CD14-positive monocyte (primary cell): Measurements from ENCODE around the gene GRM4. TPM values are rescaled to one million over a fixed set of nuclear protein-coding genes. Genes with fewer than 3 reads are reported as not detected.

Experiments
- DNase-seq, 3 donors: peaks; one replicate each; pipeline ENCODE4 v3.0.0-alpha.2; 2011 to 2022
- H2AFZ ChIP-seq: 2 replicates; pipeline ENCODE4 v1.6.0; 2012; ENCODE audit warnings: mild to moderate bottlenecking, low read depth, low read length, inconsistent platforms; ENCODE audit not compliant: insufficient read depth, poor library complexity, severe bottlenecking
- H3K27ac ChIP-seq, 2 donors: 1 replicate in 1 of 2; 2 replicates in 1 of 2; pipeline ENCODE4 v1.5.1; 2012 to 2013; ENCODE audit warnings: low read length in 2 of 2, control low read depth in 1 of 2, inconsistent platforms in 1 of 2, low read depth in 1 of 2, mild to moderate bottlenecking in 1 of 2
- H3K27me3 ChIP-seq, 2 donors: one replicate each; pipeline versions ENCODE4 v1.6.0 to v1.6.1; 2011 to 2013; ENCODE audit warnings: low read length in 2 of 2; ENCODE audit not compliant: control insufficient read depth in 2 of 2, insufficient read depth in 2 of 2
- H3K36me3 ChIP-seq, 2 donors: replicated peaks in 1 of 2; 1 replicate in 1 of 2; 2 replicates in 1 of 2; pipeline versions ENCODE4 v1.5.1 to v1.6.1; 2012 to 2013; ENCODE audit warnings: low read length in 2 of 2, control low read depth in 1 of 2, inconsistent platforms in 1 of 2, mild to moderate bottlenecking in 1 of 2; ENCODE audit not compliant: insufficient read depth in 2 of 2, control insufficient read depth in 1 of 2
- H3K4me1 ChIP-seq, 2 donors: 1 replicate in 1 of 2; 2 replicates in 1 of 2; pipeline versions ENCODE4 v1.5.1 to v1.6.1; 2012 to 2013; ENCODE audit warnings: low read length in 2 of 2, control low read depth in 1 of 2, inconsistent platforms in 1 of 2, mild to moderate bottlenecking in 1 of 2, moderate library complexity in 1 of 2; ENCODE audit not compliant: insufficient read depth in 2 of 2, control insufficient read depth in 1 of 2
- H3K4me2 ChIP-seq: replicated peaks from 2 replicates; pipeline ENCODE3; 2012; ENCODE audit warnings: low read length, moderate library complexity, mild to moderate bottlenecking; ENCODE audit not compliant: poor library complexity, severe bottlenecking; ENCODE audit errors: extremely low read depth
- H3K4me3 ChIP-seq, 3 experiments: fragments of 200-600 bp in 1 of 3; sonication (generic) in 1 of 3; replicated peaks in 1 of 3; 1 replicate in 2 of 3; 2 replicates in 1 of 3; pipeline ENCODE4 v1.5.1; 2011 to 2013; ENCODE audit warnings: low read length in 3 of 3, mild to moderate bottlenecking in 3 of 3, control low read depth in 2 of 3, low read depth in 2 of 3, inconsistent platforms in 1 of 3, moderate library complexity in 1 of 3
- H3K79me2 ChIP-seq: 2 replicates; pipeline ENCODE4 v1.6.0; 2012; ENCODE audit warnings: mild to moderate bottlenecking, control low read depth, inconsistent platforms, low read length, moderate library complexity; ENCODE audit not compliant: insufficient read depth
- H3K9ac ChIP-seq: 2 replicates; pipeline ENCODE4 v1.6.0; 2017; ENCODE audit warnings: low read length, mild to moderate bottlenecking; ENCODE audit not compliant: insufficient read depth, poor library complexity, severe bottlenecking
- H3K9me3 ChIP-seq, 2 donors: replicated peaks in 1 of 2; 1 replicate in 1 of 2; 2 replicates in 1 of 2; pipeline versions ENCODE4 v1.5.1 to v1.6.1; 2012 to 2013; ENCODE audit warnings: low read length in 2 of 2, control low read depth in 1 of 2; ENCODE audit not compliant: control insufficient read depth in 1 of 2, insufficient read depth in 1 of 2
- H4K20me1 ChIP-seq: 2 replicates; pipeline ENCODE4 v1.6.0; 2012; ENCODE audit warnings: mild to moderate bottlenecking, low read length, control low read depth, moderate library complexity; ENCODE audit not compliant: insufficient read depth
- H3K27ac Mint-ChIP-seq, 7 donors: one replicate each; pipeline ENCODE4 v1.8.0; 2020; ENCODE audit warnings: mild to moderate bottlenecking in 7 of 7, mixed read lengths in 7 of 7, moderate library complexity in 6 of 7, inconsistent platforms in 2 of 7
- H3K27me3 Mint-ChIP-seq, 3 donors: one replicate each; pipeline ENCODE4 v1.8.0; 2021 to 2022; ENCODE audit warnings: low read depth in 3 of 3, mild to moderate bottlenecking in 3 of 3, mixed read lengths in 3 of 3, moderate library complexity in 3 of 3, inconsistent platforms in 1 of 3
- H3K36me3 Mint-ChIP-seq, 2 donors: one replicate each; pipeline ENCODE4 v1.8.0; 2020; ENCODE audit warnings: mixed read lengths in 2 of 2, inconsistent platforms in 1 of 2, mild to moderate bottlenecking in 1 of 2
- H3K4me1 Mint-ChIP-seq: one replicate; pipeline ENCODE4 v1.8.0; 2020; ENCODE audit warnings: mild to moderate bottlenecking, mixed read lengths
- H3K4me3 Mint-ChIP-seq, 2 donors: one replicate each; pipeline ENCODE4 v1.8.0; 2020; ENCODE audit warnings: mild to moderate bottlenecking in 2 of 2, mixed read lengths in 2 of 2, moderate library complexity in 1 of 2
- H3K9me3 Mint-ChIP-seq, 7 donors: one replicate each; pipeline ENCODE4 v1.8.0; 2020 to 2022; ENCODE audit warnings: mixed read lengths in 7 of 7, mild to moderate bottlenecking in 6 of 7, moderate library complexity in 6 of 7, inconsistent platforms in 2 of 7
- WGBS: methylation state at CpG from one replicate; pipeline ENCODE4 v1.1.5; 2013; ENCODE audit warnings: missing lambda C conversion rate; ENCODE audit not compliant: insufficient coverage; 5-methylcytosine and 5-hydroxymethylcytosine counted together
- intact Hi-C, 2 donors: fragments of 100-400 bp; cut with micrococcal nuclease; formaldehyde crosslinking; loops; one replicate each; pipeline versions ENCODE4 v1.15.0 to v1.15.1; 2023
- polyA plus RNA-seq, 3 donors: library from polyadenylated mRNA; depleted of rRNA in 1 of 3; unstranded in 2 of 3; stranded (reverse) in 1 of 3; fragments of 300-500 nt in 2 of 3; fragments of >200 nt in 1 of 3; fragmentation: Illumina TruSeq in 2 of 3; gene quantifications; 1 replicate in 2 of 3; 2 replicates in 1 of 3; pipeline ENCODE4 v1.2.3, GENCODE V29; 2012 to 2021
- TF ChIP-seq, protein P1 (sequence below): fragments of 200-600 bp; IDR thresholded peaks from one replicate; pipeline ENCODE4 v1.8.0; 2022; ENCODE audit warnings: antibody characterized with exemption, mild to moderate bottlenecking

Gene GRM4
- polyA plus RNA-seq, 3 donors, result not detected

DNA sequence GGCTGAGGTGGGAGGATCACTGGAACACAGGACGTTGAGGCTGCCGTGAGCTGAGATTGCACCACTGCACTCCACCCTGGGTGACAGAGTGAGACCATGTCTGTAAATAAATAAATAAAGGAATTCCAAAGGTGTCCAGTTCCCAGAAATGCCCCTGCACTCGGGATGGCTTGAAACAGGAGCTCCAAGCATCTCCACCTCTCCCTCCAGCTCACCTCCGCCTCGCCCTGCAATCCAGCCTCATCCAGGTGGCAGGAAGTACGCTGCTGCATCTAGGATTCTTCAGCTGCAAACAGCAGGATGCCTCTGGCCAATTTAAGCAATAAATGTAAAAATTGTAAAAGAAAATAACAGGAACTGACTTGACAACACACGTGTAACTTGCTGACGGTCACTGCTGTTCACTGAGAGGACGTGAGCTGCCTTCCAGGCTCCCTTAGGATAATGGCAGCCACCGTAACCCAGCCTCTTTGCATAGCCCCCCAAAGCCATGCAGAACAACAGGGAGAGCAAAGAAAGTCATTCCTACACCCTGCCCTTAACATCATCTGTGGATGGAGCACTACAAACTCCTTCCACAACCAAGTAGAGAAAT is 11.4 kb upstream of the GRM4 start:
- H3K27ac Mint-ChIP-seq, result no peak overlapping the region

DNA sequence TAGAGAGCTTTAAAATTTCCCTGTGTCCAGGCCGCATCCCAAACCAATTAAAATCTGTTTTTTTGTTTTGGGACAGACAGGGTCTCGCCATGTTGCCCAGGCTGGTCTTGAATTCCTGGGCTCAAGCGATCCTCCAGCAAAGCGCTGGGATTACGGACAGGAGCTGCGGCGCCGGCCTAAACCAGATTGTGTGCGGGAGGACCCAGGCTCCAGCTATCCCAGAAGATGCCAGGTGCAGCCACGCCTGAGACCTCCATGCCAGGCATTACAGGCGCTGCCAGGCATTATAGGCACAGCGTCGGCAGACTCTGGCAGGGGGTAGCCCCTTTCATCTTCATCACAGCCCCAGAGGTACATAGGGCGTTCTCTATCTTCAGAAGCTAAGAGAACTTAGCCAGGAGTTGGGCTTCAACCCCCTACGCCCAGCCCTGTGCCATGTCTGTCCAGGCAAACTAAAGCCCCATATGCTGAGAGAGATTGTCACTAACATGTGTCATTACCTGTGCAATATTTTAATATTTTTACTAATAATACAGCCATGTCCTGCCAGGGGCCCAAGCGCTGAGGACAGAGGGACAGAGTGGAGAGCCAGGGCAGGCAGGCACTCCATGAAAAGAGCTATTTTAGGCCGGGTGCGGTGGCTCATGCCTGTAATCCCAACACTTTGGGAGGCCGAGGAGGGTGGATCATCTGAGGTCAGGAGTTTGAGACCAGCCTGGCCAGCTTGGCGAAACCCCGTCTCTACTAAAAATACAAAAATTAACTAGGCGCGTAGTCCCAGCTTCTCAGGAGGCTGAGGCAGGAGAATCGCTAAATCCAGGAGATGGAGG is 9.8 kb upstream of the GRM4 start:
- peaks cover 10 to 18% of the 10 kb centered on the region in 2 donors for H3K9me3 ChIP-seq
- no peak overlapping the region for H3K4me3 ChIP-seq
- no peak overlapping the region for H3K4me2 ChIP-seq
- Mint-ChIP-seq H3K27me3 (peaks cover 37 to 75% (median 55%) of the 10 kb centered on the region in 3 donors), H3K4me3 (no peak overlapping the region), H3K27ac (no peak overlapping the region), H3K4me1 (peaks cover 4% of the 10 kb centered on the region), H3K9me3 (peaks cover 2 to 20% (median 17%) of the 10 kb centered on the region in 7 donors), H3K36me3 (peaks cover 0 to 3% of the 10 kb centered on the region in 2 donors)
- WGBS, result 86% methylated on average over 17 of the region's 24 CpGs
- no peaks in the 10 kb centered on the region for H3K79me2 ChIP-seq
- no peak for DNase-seq
- no peaks in the 10 kb centered on the region for H4K20me1 ChIP-seq
- H3K9ac ChIP-seq, result no peak overlapping the region
- peaks cover 0 to 9% of the 10 kb centered on the region in 2 donors for H3K4me1 ChIP-seq
- TF ChIP-seq, protein P1, sequence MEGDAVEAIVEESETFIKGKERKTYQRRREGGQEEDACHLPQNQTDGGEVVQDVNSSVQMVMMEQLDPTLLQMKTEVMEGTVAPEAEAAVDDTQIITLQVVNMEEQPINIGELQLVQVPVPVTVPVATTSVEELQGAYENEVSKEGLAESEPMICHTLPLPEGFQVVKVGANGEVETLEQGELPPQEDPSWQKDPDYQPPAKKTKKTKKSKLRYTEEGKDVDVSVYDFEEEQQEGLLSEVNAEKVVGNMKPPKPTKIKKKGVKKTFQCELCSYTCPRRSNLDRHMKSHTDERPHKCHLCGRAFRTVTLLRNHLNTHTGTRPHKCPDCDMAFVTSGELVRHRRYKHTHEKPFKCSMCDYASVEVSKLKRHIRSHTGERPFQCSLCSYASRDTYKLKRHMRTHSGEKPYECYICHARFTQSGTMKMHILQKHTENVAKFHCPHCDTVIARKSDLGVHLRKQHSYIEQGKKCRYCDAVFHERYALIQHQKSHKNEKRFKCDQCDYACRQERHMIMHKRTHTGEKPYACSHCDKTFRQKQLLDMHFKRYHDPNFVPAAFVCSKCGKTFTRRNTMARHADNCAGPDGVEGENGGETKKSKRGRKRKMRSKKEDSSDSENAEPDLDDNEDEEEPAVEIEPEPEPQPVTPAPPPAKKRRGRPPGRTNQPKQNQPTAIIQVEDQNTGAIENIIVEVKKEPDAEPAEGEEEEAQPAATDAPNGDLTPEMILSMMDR, result no peak
- peaks cover 4 to 57% of the 10 kb centered on the region in 2 donors for H3K27me3 ChIP-seq
- H3K36me3 ChIP-seq, result no peaks in the 10 kb centered on the region
- H3K27ac ChIP-seq, result no peak overlapping the region
- intact Hi-C loops, result loop anchor here in 1 of 2 donors (10.0 kb wide), 1 partner anchor 381 kb away; no protein-coding TSS in a partner anchor
- no peak overlapping the region for H2AFZ ChIP-seq

More for the DNA sequence above, 11.4 kb upstream of the GRM4 start:
- Histone ChIP-seq H3K9me3 (peaks cover 10 to 21% of the 10 kb centered on the region in 2 donors), H3K27ac (no peak overlapping the region), H3K4me3 (no peak overlapping the region), H3K4me1 (peaks cover 0 to 9% of the 10 kb centered on the region in 2 donors), H2AFZ (no peak overlapping the region), H3K27me3 (peaks cover 4 to 42% of the 10 kb centered on the region in 2 donors), H3K79me2 (no peaks in the 10 kb centered on the region), H3K4me2 (no peak overlapping the region), H4K20me1 (no peaks in the 10 kb centered on the region), H3K9ac (peak overlapping the region; percentile 15), H3K36me3 (no peaks in the 10 kb centered on the region)
- peaks cover 27 to 69% (median 42%) of the 10 kb centered on the region in 3 donors for H3K27me3 Mint-ChIP-seq
- WGBS, result 63% methylated on average over 6 of the region's 10 CpGs
- no peak overlapping the region for H3K4me3 Mint-ChIP-seq
- DNase-seq, result no peak
- TF ChIP-seq, protein P1, result no peak
- peaks cover 2 to 20% (median 17%) of the 10 kb centered on the region in 7 donors for H3K9me3 Mint-ChIP-seq
- peaks cover 0 to 3% of the 10 kb centered on the region in 2 donors for H3K36me3 Mint-ChIP-seq
- peaks cover 4% of the 10 kb centered on the region for H3K4me1 Mint-ChIP-seq
- intact Hi-C loops, result loop anchor here in 1 of 2 donors (10.0 kb wide), 1 partner anchor 383 kb away; no protein-coding TSS in a partner anchor
